Measurements from ENCODE around the gene DGKE. TPM values are rescaled to one million over a fixed set of nuclear protein-coding genes. Genes with fewer than 3 reads are reported as not detected.

DGKE gene
- total RNA-seq, 4 donors from 2014 or later, result 7.2 to 21.7 (median 14.7) TPM

GRCh38 chr17:56885312-56885657, 51.3 kb downstream of the DGKE start:
- Histone ChIP-seq H3K4me3 (replicated peaks in 1 of 3) (no peak overlapping the region), H3K9me3 (no peaks in the 10 kb centered on the region), H3K27me3 (no peaks in the 10 kb centered on the region), H3K36me3 (peaks cover 0 to 2% of the 10 kb centered on the region in 2 donors), H3K27ac (no peak overlapping the region), H3K4me1 (no peaks in the 10 kb centered on the region)
- 79 to 83% methylated on average over 2 of the region's 2 CpGs for WGBS, 2 donors
- DNase-seq, result no peak
- TF ChIP-seq POLR2A (IDR thresholded peaks at IDR 0.05) (no peak), CTCF (IDR thresholded peaks at IDR 0.05) (no peak)
- intact Hi-C loops (cut with DNase I), result no loop called here

GRCh38 chr17:56886288-56886731, 52.4 kb downstream of the DGKE start:
- no peak overlapping the region for H3K27ac ChIP-seq
- H3K4me1 ChIP-seq, result no peaks in the 10 kb centered on the region
- intact Hi-C loops (cut with DNase I), result no loop called here
- WGBS, 2 donors, result 93% methylated on average over 2 of the region's 2 CpGs
- TF ChIP-seq CTCF (IDR thresholded peaks at IDR 0.05), result no peak
- TF ChIP-seq POLR2A (IDR thresholded peaks at IDR 0.05), result no peak
- no peak overlapping the region for H3K4me3 ChIP-seq (replicated peaks in 1 of 3)
- H3K27me3 ChIP-seq, result no peaks in the 10 kb centered on the region
- peaks cover 3 to 10% of the 10 kb centered on the region in 2 donors for H3K36me3 ChIP-seq
- no peaks in the 10 kb centered on the region for H3K9me3 ChIP-seq
- no peak for DNase-seq

- 96 to 98% methylated on average over 5 of the region's 5 CpGs for WGBS, 2 donors
- no peaks in the 10 kb centered on the region for H3K27me3 ChIP-seq
- no peak for DNase-seq
- H3K4me1 ChIP-seq, result no peaks in the 10 kb centered on the region
- H3K4me3 ChIP-seq (replicated peaks in 1 of 3), result no peak overlapping the region
- no peak overlapping the region for H3K27ac ChIP-seq
- no peak for TF ChIP-seq POLR2A (IDR thresholded peaks at IDR 0.05)
- no peak for TF ChIP-seq CTCF (IDR thresholded peaks at IDR 0.05)
- intact Hi-C loops (cut with DNase I), result no loop called here
- peaks cover 11 to 15% of the 10 kb centered on the region in 2 donors for H3K36me3 ChIP-seq
- H3K9me3 ChIP-seq, result no peaks in the 10 kb centered on the region
These were observed 53.2 kb downstream of the DGKE start for GRCh38 chr17:56887105-56887504.

- TF ChIP-seq CTCF (IDR thresholded peaks at IDR 0.05), result no peak
- no peak for TF ChIP-seq POLR2A (IDR thresholded peaks at IDR 0.05)
- Histone ChIP-seq H3K4me3 (replicated peaks in 1 of 3) (no peak overlapping the region), H3K36me3 (peaks cover 14 to 15% of the 10 kb centered on the region in 2 donors), H3K27me3 (no peaks in the 10 kb centered on the region), H3K4me1 (no peaks in the 10 kb centered on the region), H3K27ac (no peak overlapping the region), H3K9me3 (no peaks in the 10 kb centered on the region)
- intact Hi-C loops (cut with DNase I), result no loop called here
- WGBS, 2 donors, result 95 to 96% methylated on average over 9 of the region's 9 CpGs
- DNase-seq, result no peak
These were observed 53.9 kb downstream of the DGKE start for GRCh38 chr17:56887552-56888467.

GRCh38 chr17:56890390-56890789, 56.4 kb downstream of the DGKE start:
- Histone ChIP-seq H3K9me3 (no peaks in the 10 kb centered on the region), H3K4me3 (replicated peaks in 1 of 3) (no peak overlapping the region), H3K36me3 (peaks cover 31 to 34% of the 10 kb centered on the region in 2 donors), H3K27ac (no peak overlapping the region), H3K4me1 (no peaks in the 10 kb centered on the region), H3K27me3 (no peaks in the 10 kb centered on the region)
- DNase-seq, result no peak
- 87 to 96% methylated on average over 6 of the region's 6 CpGs for WGBS, 2 donors
- intact Hi-C loops (cut with DNase I), result no loop called here
- no peak for TF ChIP-seq CTCF (IDR thresholded peaks at IDR 0.05)
- TF ChIP-seq POLR2A (IDR thresholded peaks at IDR 0.05), result no peak
